GM19467 (cell line): ENCODE measurements around the gene C1QTNF2.

Experiments used
- ATAC-seq: cut with Tn5 transposase; IDR thresholded peaks from one replicate; pipeline ENCODE4 v1.9.1; 2021; ENCODE audit warnings: mild to moderate bottlenecking, moderate library complexity; ENCODE audit not compliant: unreplicated experiment

The C1QTNF2 gene

DNA sequence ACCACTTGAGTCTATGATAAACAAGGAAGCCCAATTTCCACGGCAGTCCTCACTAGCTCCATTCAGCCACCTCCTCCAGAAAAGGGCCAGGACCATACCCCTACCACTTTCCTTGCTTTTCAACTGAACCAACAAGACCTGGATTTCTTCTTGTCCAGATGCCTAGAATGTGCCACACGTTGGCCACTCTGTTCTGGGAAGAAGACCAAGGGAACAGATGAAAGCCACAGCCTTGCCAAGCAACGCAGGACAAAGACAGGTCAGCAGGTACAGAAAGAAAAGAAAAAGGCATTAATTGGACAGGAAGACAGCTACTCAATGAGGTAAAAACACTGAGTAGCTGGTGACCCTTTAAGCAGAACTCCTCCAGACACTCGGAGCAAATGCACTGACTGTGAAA lies 60.3 kb downstream of the C1QTNF2 start:
- no peak for ATAC-seq

DNA sequence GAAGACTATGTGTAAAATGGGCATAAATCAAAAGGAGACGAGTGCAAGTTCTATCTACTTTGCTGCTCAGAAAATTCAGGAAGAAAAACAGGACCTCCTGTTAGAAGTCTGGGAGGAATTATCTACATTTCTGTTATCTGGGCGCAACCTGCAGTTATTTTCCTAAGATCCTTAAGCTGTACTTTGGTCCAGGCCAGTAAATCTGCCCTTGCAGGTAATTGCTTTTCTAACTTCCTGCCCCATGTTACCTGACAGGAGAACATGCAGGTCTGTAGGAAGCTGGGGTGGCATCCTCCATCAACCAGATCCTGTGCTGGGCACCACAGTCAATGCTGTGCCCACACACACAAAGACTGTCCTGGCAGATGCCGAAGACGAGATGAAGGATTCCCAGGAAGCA lies 63.7 kb downstream of the C1QTNF2 start:
- no peak for ATAC-seq

DNA sequence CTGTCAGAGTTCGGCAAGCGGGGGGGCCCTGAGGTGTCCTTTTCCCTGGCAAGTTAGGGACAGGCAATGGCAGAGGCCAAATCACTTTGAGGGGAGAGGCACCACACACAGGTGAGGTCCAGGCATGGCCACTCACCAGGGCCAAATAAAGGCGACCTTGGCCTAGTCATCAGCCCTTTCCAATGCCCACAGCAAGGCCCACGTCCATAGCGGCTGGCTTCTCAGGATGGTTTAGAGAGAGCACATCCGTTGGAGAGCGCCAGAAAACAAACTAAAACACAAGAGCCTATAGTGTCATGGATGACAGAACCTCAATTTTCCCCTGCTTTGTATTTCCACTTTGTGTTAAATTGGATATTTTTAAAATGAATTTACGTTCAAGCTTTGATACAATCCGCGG lies 65.1 kb downstream of the C1QTNF2 start:
- no peak for ATAC-seq

GRCh38 chr5:160303690-160304089 lies 66.7 kb downstream of the C1QTNF2 start:
- ATAC-seq, result no peak

- no peak for ATAC-seq
Observed at GRCh38 chr5:160298189-160298588, 72.2 kb downstream of the C1QTNF2 start.

GRCh38 chr5:160297776-160298175 lies 72.7 kb downstream of the C1QTNF2 start:
- no peak for ATAC-seq
